ENCODE results near the gene NUMA1. TPM values are rescaled to one million over a fixed set of nuclear protein-coding genes. Genes with fewer than 3 reads are reported as not detected.

NUMA1 gene
- total and polyA plus RNA-seq, 2 of the 13 experiments (the other 11 are each of a cell fraction or from before 2014, with no cell fraction given) = 57.3 to 60.2 TPM

GRCh38 chr11:72112143-72112977 lies 32.0 kb upstream of the NUMA1 start, which contains the start of gene ANAPC15 (continued):
- peak; percentile 69; the same call in 1 of the 2 replicates for TF ChIP-seq CEBPZ (IDR thresholded peaks at IDR 0.05; ENCODE audit: low read length)
- no peak for TF ChIP-seq ZKSCAN1 (IDR thresholded peaks at IDR 0.05; ENCODE audit: low read length)
- TF ChIP-seq SMC3 (IDR thresholded peaks at IDR 0.05; ENCODE audit: low read length) = no peak; the same call in 1 of the 2 replicates
- peak; percentile 92 for TF ChIP-seq CREB1 (IDR thresholded peaks at IDR 0.05)
- peak; percentile 97 for TF ChIP-seq CREB1 (CRISPR knock-in tag; IDR thresholded peaks at IDR 0.05)
- 0 out of 2 replicates have a peak, but pooled peaks have one; percentile 22 for TF ChIP-seq PITX1 (CRISPR knock-in tag; IDR thresholded peaks at IDR 0.05)
- no peak for TF ChIP-seq ZNF546 (CRISPR knock-in tag; conservative IDR thresholded peaks at IDR 0.05)
- 0 out of 2 replicates have a peak, but pooled peaks have one; percentile 36 for TF ChIP-seq KDM1A (CRISPR knock-in tag; IDR thresholded peaks at IDR 0.05)
- TF ChIP-seq ZNF510 (CRISPR knock-in tag; IDR thresholded peaks at IDR 0.05; ENCODE audit: low read depth) = 0 out of 2 replicates have a peak, but pooled peaks have one; percentile 16
- TF ChIP-seq ARNT2 (CRISPR knock-in tag; IDR thresholded peaks at IDR 0.05; ENCODE audit: low read depth) = no peak
- peak; percentile 85 for TF ChIP-seq ZNF652 (CRISPR knock-in tag; IDR thresholded peaks at IDR 0.05; ENCODE audit: borderline replicate concordance, low read depth)
- no peak for TF ChIP-seq ZNF317 (CRISPR knock-in tag; IDR thresholded peaks at IDR 0.05)
- TF ChIP-seq ZFX (CRISPR knock-in tag; IDR thresholded peaks at IDR 0.05; ENCODE audit: low read depth) = peak; percentile 87
- peak; percentile 66 for TF ChIP-seq FOSL2 (CRISPR knock-in tag; IDR thresholded peaks at IDR 0.05)
- TF ChIP-seq NFAT5 (CRISPR knock-in tag; IDR thresholded peaks at IDR 0.05) = no peak
- no peak for TF ChIP-seq ZNF570 (CRISPR knock-in tag; IDR thresholded peaks at IDR 0.05; ENCODE audit: borderline replicate concordance)
- TF ChIP-seq HOMEZ (CRISPR knock-in tag; IDR thresholded peaks at IDR 0.05; ENCODE audit: low read depth) = 0 out of 2 replicates have a peak, but pooled peaks have one; percentile 44
- peak; percentile 96 for TF ChIP-seq POLR2G (IDR thresholded peaks at IDR 0.05; ENCODE audit: low read depth, low read length)
- TF ChIP-seq MED1 (CRISPR knock-in tag; IDR thresholded peaks at IDR 0.05) = peak; percentile 66
- peak; percentile 57; the same call in 1 of the 2 replicates for TF ChIP-seq ZNF232 (CRISPR knock-in tag; IDR thresholded peaks at IDR 0.05; ENCODE audit: borderline replicate concordance)
- peak; percentile 75; the same call in 1 of the 2 replicates for TF ChIP-seq KMT2B (CRISPR knock-in tag; IDR thresholded peaks at IDR 0.05)
